ENCODE results near the gene LRRC51.
"Not testable (repeated sequence)": the region's sequence is repeated elsewhere in the genome, so short reads cannot be mapped to it uniquely, and the experiment has no call there.

The LRRC51 gene

DNA sequence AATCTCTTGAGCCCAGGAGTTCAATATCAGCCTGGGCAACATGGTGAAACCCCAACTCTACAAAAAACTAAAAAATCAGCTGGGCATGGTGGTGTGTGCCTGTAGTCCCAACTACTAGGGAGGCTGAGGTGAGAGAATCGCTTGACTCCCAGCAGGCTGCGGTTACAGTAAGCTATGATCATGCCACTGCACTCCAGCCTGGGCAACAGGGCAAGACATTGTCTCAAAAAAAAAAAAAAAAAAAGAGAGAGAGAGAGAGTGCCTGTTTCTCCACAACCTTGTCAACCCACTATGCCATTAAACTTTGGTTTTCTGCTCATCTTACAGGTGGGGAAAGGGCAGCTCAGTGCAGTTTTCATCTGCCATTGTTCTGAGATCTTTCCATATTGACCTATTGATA, 60.0 kb downstream of the LRRC51 start:
- Histone ChIP-seq H3K27me3 (replicated peaks; ENCODE audit: control insufficient read depth, insufficient read depth, low read length) (no peaks in the 10 kb centered on the region), H3K4me3 (replicated peaks; ENCODE audit: low read depth, low read length) (no peak overlapping the region), H3K36me3 (ENCODE audit: control insufficient read depth, insufficient read depth, low read length) (no peaks in the 10 kb centered on the region)
- TF ChIP-seq, protein P1, sequence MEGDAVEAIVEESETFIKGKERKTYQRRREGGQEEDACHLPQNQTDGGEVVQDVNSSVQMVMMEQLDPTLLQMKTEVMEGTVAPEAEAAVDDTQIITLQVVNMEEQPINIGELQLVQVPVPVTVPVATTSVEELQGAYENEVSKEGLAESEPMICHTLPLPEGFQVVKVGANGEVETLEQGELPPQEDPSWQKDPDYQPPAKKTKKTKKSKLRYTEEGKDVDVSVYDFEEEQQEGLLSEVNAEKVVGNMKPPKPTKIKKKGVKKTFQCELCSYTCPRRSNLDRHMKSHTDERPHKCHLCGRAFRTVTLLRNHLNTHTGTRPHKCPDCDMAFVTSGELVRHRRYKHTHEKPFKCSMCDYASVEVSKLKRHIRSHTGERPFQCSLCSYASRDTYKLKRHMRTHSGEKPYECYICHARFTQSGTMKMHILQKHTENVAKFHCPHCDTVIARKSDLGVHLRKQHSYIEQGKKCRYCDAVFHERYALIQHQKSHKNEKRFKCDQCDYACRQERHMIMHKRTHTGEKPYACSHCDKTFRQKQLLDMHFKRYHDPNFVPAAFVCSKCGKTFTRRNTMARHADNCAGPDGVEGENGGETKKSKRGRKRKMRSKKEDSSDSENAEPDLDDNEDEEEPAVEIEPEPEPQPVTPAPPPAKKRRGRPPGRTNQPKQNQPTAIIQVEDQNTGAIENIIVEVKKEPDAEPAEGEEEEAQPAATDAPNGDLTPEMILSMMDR (IDR thresholded peaks at IDR 0.05; ENCODE audit: insufficient read depth, low read length, poor library complexity, severe bottlenecking) = no peak
- DNase-seq (ENCODE audit: extremely low read depth, insufficient read length) = no peak

DNA sequence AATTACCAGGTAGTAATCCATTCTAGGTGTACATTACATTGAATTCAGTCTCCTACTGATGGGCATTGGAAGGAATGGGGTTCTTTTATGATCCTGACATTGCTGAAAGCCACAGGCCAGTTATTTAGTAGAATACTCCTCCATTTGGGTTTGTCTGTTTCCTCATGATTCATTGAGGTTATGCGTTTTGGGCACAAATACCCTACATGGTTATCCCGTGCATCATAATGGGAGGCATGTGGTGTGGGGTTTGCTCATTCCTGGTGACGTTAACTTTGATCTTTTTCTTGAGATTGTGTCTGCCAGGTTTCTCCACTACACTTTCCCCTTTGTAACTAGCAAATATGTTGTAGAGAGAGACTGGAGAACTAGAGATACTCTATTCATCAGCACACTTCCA, 60.4 kb downstream of the LRRC51 start:
- Histone ChIP-seq H3K4me3 (replicated peaks; ENCODE audit: low read depth, low read length) (no peak overlapping the region), H3K36me3 (ENCODE audit: control insufficient read depth, insufficient read depth, low read length) (no peaks in the 10 kb centered on the region), H3K27me3 (replicated peaks; ENCODE audit: control insufficient read depth, insufficient read depth, low read length) (no peaks in the 10 kb centered on the region)
- TF ChIP-seq, protein P1 (IDR thresholded peaks at IDR 0.05; ENCODE audit: insufficient read depth, low read length, poor library complexity, severe bottlenecking) = no peak
- no peak for DNase-seq (ENCODE audit: extremely low read depth, insufficient read length)

DNA sequence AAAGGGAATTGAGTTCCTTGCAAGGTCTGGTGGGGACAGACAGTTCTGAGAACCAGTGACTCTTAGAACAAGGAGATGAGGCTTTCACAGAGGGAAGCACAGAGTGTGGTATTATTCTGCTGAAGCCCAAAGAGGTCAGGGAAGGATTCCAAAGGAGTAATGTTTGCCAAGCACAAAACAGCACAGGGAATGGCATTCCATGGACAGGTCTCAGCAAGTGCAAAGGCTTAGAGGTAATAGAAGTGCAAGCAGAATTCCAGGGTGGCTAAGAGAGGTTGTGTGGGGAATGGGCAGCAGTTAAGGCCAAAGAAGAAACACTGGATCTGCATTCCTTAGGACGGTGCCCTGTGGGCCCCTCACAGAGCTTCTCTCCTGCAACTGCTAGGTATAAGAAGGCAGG, 61.4 kb downstream of the LRRC51 start:
- not testable (repeated sequence) for H3K36me3 ChIP-seq (ENCODE audit: control insufficient read depth, insufficient read depth, low read length); DNase-seq (ENCODE audit: extremely low read depth, insufficient read length); H3K27me3 ChIP-seq (replicated peaks; ENCODE audit: control insufficient read depth, insufficient read depth, low read length); H3K4me3 ChIP-seq (replicated peaks; ENCODE audit: low read depth, low read length)

DNA sequence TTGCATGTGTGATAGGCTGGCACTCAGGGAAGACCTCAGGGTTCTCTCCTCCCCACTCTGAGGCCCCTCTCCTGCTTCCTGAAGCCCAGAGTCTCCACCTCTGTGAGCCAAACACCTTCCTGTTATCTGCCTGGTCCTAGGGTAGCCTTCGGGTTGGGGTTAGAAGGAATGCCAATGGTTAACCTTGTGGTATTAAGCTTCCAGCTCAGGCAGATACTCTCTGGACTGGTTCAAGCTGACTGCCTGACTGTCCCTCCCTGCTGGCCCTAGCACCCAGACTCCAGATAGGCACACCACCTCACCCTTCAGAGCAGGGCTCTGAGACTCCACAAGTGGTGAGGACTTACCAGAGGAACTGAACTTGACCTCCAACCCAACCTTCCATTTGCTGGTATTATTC, 61.9 kb downstream of the LRRC51 start:
- H3K4me3 ChIP-seq (replicated peaks; ENCODE audit: low read depth, low read length); DNase-seq (ENCODE audit: extremely low read depth, insufficient read length); H3K36me3 ChIP-seq (ENCODE audit: control insufficient read depth, insufficient read depth, low read length); H3K27me3 ChIP-seq (replicated peaks; ENCODE audit: control insufficient read depth, insufficient read depth, low read length): not testable (repeated sequence)

DNA sequence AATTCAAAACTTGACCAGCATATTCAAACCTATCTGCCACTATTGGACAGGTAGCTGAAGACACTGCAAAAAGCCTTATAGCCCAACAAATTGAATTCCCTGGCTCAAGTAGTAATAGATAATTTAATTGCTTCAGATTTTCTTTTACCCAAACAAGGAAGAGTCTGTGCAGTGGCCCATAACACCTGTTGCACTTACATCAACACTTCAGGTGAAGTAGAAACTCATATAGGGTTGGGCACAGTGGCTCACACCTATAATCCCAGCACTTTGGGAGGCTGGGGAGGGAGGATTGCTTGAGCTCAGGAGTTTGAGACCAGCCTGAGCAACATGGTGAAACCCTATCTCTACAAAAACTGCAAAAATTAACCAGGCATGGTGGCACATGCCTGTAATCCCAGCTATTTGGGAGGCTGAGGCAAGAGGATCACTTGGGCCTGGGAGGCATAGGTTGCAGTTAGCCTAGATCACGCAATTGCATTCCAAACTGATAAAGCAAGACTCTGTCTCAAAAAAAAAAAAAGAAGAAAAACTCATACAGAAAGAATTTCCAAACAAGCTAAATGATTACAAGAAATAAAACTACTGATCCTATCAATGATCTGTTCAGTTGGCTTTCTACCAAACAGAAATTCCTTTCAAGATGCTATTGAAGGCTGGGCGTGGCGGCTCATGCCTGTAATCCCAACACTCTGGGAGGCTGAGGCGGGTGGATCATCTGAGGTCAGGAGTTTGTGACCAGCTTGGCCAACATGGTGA, 64.3 kb downstream of the LRRC51 start:
- H3K4me3 ChIP-seq (replicated peaks; ENCODE audit: low read depth, low read length) = no peak overlapping the region
- TF ChIP-seq, protein P1 (IDR thresholded peaks at IDR 0.05; ENCODE audit: insufficient read depth, low read length, poor library complexity, severe bottlenecking) = no peak
- H3K36me3 ChIP-seq (ENCODE audit: control insufficient read depth, insufficient read depth, low read length) = no peaks in the 10 kb centered on the region
- no peaks in the 10 kb centered on the region for H3K27me3 ChIP-seq (replicated peaks; ENCODE audit: control insufficient read depth, insufficient read depth, low read length)
- no peak for DNase-seq (ENCODE audit: extremely low read depth, insufficient read length)

Data from GM06990 (cell line).